HepG2 (cell line): ENCODE results near the gene PTCRA. TPM values are rescaled to one million over a fixed set of nuclear protein-coding genes. Genes with fewer than 3 reads are reported as not detected.
A peak's percentile ranks its signal among the peaks of the same experiment; 100 is the strongest.

Experiments
- ARNTL ChIP-seq: sonication (generic); formaldehyde crosslinking; IDR thresholded peaks from 2 replicates; pipeline ENCODE4 v1.4.0; 2020; ENCODE audit warnings: mild to moderate bottlenecking, missing genetic modification reagents
- BRD4 ChIP-seq: sonication (generic); formaldehyde crosslinking; IDR thresholded peaks from 2 replicates; pipeline ENCODE4 v1.4.0; 2020; ENCODE audit warnings: missing genetic modification reagents
- CENPBD1 ChIP-seq: sonication (generic); formaldehyde crosslinking; IDR thresholded peaks from 2 replicates; pipeline ENCODE4 v1.8.0; 2022; ENCODE audit warnings: missing genetic modification reagents, low read depth, mild to moderate bottlenecking, borderline replicate concordance
- CSRNP1 ChIP-seq: sonication (generic); formaldehyde crosslinking; IDR thresholded peaks from 2 replicates; pipeline ENCODE4 v1.8.1; 2023; ENCODE audit warnings: mild to moderate bottlenecking, missing genetic modification reagents
- ETV5 ChIP-seq: IDR thresholded peaks from 2 replicates; pipeline ENCODE4 v1.6.1; 2018; ENCODE audit warnings: missing biosample characterization, missing genetic modification reagents, inconsistent platforms, borderline replicate concordance
- KLF12 ChIP-seq: sonication (generic); formaldehyde crosslinking; IDR thresholded peaks from 2 replicates; pipeline ENCODE4 v1.4.0; 2020; ENCODE audit warnings: missing genetic modification reagents, borderline replicate concordance
- MEIS1 ChIP-seq: sonication (generic); formaldehyde crosslinking; IDR thresholded peaks from 2 replicates; pipeline ENCODE4 v1.9.0; 2021; ENCODE audit warnings: mild to moderate bottlenecking, missing genetic modification reagents, moderate library complexity, borderline replicate concordance
- NFE2 ChIP-seq: sonication (generic); formaldehyde crosslinking; IDR thresholded peaks from 2 replicates; pipeline ENCODE4 v1.4.0; 2020; ENCODE audit warnings: missing genetic modification reagents
- SMAD9 ChIP-seq: sonication (generic); formaldehyde crosslinking; IDR thresholded peaks from 2 replicates; pipeline ENCODE4 v1.5.1; 2020; ENCODE audit warnings: mild to moderate bottlenecking, missing genetic modification reagents
- SP140L ChIP-seq: sonication (generic); formaldehyde crosslinking; IDR thresholded peaks from 2 replicates; pipeline ENCODE4 v1.4.0; 2020; ENCODE audit warnings: missing genetic modification reagents, borderline replicate concordance
- SRF ChIP-seq: IDR thresholded peaks from 2 replicates; pipeline ENCODE4 v1.6.1; 2011; ENCODE audit warnings: mild to moderate bottlenecking, low read depth, low read length, moderate library complexity
- SUZ12 ChIP-seq: fragments of 150-350 bp; IDR thresholded peaks from 2 replicates; pipeline ENCODE4 v1.6.1; 2014; ENCODE audit warnings: low read depth, low read length
- TEF ChIP-seq: sonication (generic); formaldehyde crosslinking; IDR thresholded peaks from 2 replicates; pipeline ENCODE4 v1.5.0; 2020; ENCODE audit warnings: missing genetic modification reagents
- ZEB1 ChIP-seq: IDR thresholded peaks from 2 replicates; pipeline ENCODE4 v1.6.1; 2012; ENCODE audit warnings: mild to moderate bottlenecking, low read depth, inconsistent platforms; ENCODE audit not compliant: insufficient replicate concordance
- ZHX1 ChIP-seq: sonication (generic); formaldehyde crosslinking; IDR thresholded peaks from 2 replicates; pipeline ENCODE4 v1.8.1; 2022; ENCODE audit warnings: low read depth, mild to moderate bottlenecking, missing genetic modification reagents
- ZNF296 ChIP-seq: sonication (generic); formaldehyde crosslinking; conservative IDR thresholded peaks from 2 replicates; pipeline ENCODE4 v1.5.0; 2020; ENCODE audit warnings: mild to moderate bottlenecking, missing genetic modification reagents
- ZNF441 ChIP-seq: sonication (generic); formaldehyde crosslinking; IDR thresholded peaks from 2 replicates; pipeline ENCODE4 v1.7.0; 2021; ENCODE audit warnings: missing genetic modification reagents, borderline replicate concordance
- ZNF512B ChIP-seq: sonication (generic); formaldehyde crosslinking; IDR thresholded peaks from 2 replicates; pipeline ENCODE4 v1.5.1; 2020; ENCODE audit warnings: missing genetic modification reagents, mild to moderate bottlenecking, borderline replicate concordance
- ZNF563 ChIP-seq: sonication (generic); formaldehyde crosslinking; IDR thresholded peaks from 2 replicates; pipeline ENCODE4 v1.8.0; 2022; ENCODE audit warnings: mild to moderate bottlenecking, moderate library complexity, missing genetic modification reagents
- ZNF775 ChIP-seq: sonication (generic); formaldehyde crosslinking; IDR thresholded peaks from 2 replicates; pipeline ENCODE4 v1.4.0; 2020; ENCODE audit warnings: missing genetic modification reagents, mild to moderate bottlenecking, moderate library complexity, borderline replicate concordance
- polyA plus RNA-seq, 8 experiments: library from polyadenylated mRNA; depleted of rRNA in 3 of 8; stranded (reverse) in 7 of 8; unstranded in 1 of 8; fragments of >200 nt; fragmentation: Illumina TruSeq in 4 of 8; extraction: Trizol in 4 of 8; gene quantifications; 2 replicates each; pipeline versions ENCODE4 v1.2.1 to v1.2.3, GENCODE V29; 2011 to 2016; ENCODE audit warnings: low read depth in 4 of 8, missing spikeins in 1 of 8, mixed read lengths in 1 of 8; ENCODE audit not compliant: insufficient read depth in 1 of 8
- total RNA-seq, 5 experiments: library from RNA; depleted of rRNA; stranded (reverse); fragments of >200 nt; fragmentation: Illumina TruSeq; extraction: Trizol; gene quantifications; 2 replicates each; pipeline ENCODE4 v1.2.3, GENCODE V29; 2016; ENCODE audit warnings: low read depth in 1 of 5

The PTCRA gene
- total and polyA plus RNA-seq, 2 of the 13 experiments (the other 11 are each of a cell fraction or from before 2014, with no cell fraction given): not detected

- TF ChIP-seq ZNF296 (CRISPR knock-in tag) (no peak; the same call in 1 of the 2 replicates), MEIS1 (CRISPR knock-in tag) (peak; percentile 74; the same call in 1 of the 2 replicates), SP140L (CRISPR knock-in tag) (peak; percentile 83; the same call in 1 of the 2 replicates), ETV5 (CRISPR knock-in tag) (peak; percentile 86), CENPBD1 (CRISPR knock-in tag) (0 out of 2 replicates have a peak, but pooled peaks have one; percentile 77), KLF12 (CRISPR knock-in tag) (no peak; the same call in 1 of the 2 replicates), TEF (peak; percentile 48; the same call in 1 of the 2 replicates), CSRNP1 (no peak), ARNTL (CRISPR knock-in tag) (peak; percentile 80), SRF (no peak), SUZ12 (no peak; the same call in 1 of the 2 replicates), BRD4 (CRISPR knock-in tag) (peak; percentile 91), SMAD9 (no peak), ZEB1 (peak; percentile 60), ZNF563 (CRISPR knock-in tag) (no peak; the same call in 1 of the 2 replicates), ZNF512B (peak; percentile 83; the same call in 1 of the 2 replicates), ZNF775 (CRISPR knock-in tag) (peak; percentile 56; the same call in 1 of the 2 replicates), ZHX1 (CRISPR knock-in tag) (no peak), NFE2 (0 out of 2 replicates have a peak, but pooled peaks have one; percentile 13), ZNF441 (peak; percentile 72)
Measured at GRCh38 chr6:42879372-42880239, 36.2 kb upstream of the PTCRA start, which contains the start of gene RPL7L1 (continued).
